H1 (cell line): ENCODE results near the gene SOX14.

Source experiments
- CEBPB ChIP-seq: IDR thresholded peaks from 2 replicates; pipeline ENCODE4 v1.6.1; 2012; ENCODE audit warnings: low read depth, low read length
- POLR2AphosphoS5 ChIP-seq: IDR thresholded peaks from 2 replicates; pipeline ENCODE4 v1.6.1; 2011; ENCODE audit warnings: low read depth, low read length
- YY1 ChIP-seq: IDR thresholded peaks from 2 replicates; pipeline ENCODE4 v1.6.1; 2011; ENCODE audit warnings: low read depth, mild to moderate bottlenecking, low read length
- TF ChIP-seq, protein P1 (sequence below), 3 experiments: IDR thresholded peaks; 1 replicate in 2 of 3; 2 replicates in 1 of 3; pipeline versions ENCODE4 v1.5.1 to v1.6.1; 2011; ENCODE audit warnings: low read length in 3 of 3, mild to moderate bottlenecking in 3 of 3, inconsistent platforms in 2 of 3, low read depth in 1 of 3, moderate library complexity in 1 of 3; ENCODE audit not compliant: insufficient read depth in 1 of 3; ENCODE audit errors: control extremely low read depth in 1 of 3
- TF ChIP-seq, protein P2 (sequence below): IDR thresholded peaks from 2 replicates; pipeline ENCODE4 v1.6.1; 2011; ENCODE audit warnings: low read depth, mild to moderate bottlenecking, low read length; ENCODE audit not compliant: insufficient read depth

DNA sequence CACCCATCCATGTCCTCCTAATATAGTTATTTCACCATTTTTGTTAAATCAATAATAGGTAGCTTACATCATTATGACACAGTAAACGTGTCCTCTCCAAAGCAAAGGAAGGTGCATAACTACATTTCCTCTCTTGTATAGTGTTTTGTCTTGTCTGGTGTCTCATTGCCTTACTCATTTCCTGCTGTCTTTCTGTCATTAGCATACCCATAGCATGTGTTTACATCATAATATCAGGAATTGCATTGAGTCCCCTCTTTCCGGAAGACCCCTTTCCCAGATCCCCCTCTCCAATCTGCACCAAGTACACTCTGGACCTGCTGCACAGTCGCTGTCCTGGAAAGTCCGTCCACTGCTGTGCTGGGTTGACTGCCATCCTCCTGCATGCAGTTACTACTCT lies 47.9 kb downstream of the SOX14 start:
- TF ChIP-seq, protein P1, sequence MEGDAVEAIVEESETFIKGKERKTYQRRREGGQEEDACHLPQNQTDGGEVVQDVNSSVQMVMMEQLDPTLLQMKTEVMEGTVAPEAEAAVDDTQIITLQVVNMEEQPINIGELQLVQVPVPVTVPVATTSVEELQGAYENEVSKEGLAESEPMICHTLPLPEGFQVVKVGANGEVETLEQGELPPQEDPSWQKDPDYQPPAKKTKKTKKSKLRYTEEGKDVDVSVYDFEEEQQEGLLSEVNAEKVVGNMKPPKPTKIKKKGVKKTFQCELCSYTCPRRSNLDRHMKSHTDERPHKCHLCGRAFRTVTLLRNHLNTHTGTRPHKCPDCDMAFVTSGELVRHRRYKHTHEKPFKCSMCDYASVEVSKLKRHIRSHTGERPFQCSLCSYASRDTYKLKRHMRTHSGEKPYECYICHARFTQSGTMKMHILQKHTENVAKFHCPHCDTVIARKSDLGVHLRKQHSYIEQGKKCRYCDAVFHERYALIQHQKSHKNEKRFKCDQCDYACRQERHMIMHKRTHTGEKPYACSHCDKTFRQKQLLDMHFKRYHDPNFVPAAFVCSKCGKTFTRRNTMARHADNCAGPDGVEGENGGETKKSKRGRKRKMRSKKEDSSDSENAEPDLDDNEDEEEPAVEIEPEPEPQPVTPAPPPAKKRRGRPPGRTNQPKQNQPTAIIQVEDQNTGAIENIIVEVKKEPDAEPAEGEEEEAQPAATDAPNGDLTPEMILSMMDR (IDR thresholded peaks at IDR 0.05; ENCODE audit: control extremely low read depth in 1 of 3, insufficient read depth in 1 of 3, low read depth in 1 of 3, low read length in 3 of 3) = no peak
- TF ChIP-seq, protein P2, sequence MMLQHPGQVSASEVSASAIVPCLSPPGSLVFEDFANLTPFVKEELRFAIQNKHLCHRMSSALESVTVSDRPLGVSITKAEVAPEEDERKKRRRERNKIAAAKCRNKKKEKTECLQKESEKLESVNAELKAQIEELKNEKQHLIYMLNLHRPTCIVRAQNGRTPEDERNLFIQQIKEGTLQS = no peak
- TF ChIP-seq POLR2AphosphoS5 = no peak
- no peak for TF ChIP-seq YY1
- TF ChIP-seq CEBPB = no peak
